Chondrocyte (in vitro differentiated cells): ENCODE measurements around the gene ENG. TPM values are rescaled to one million over a fixed set of nuclear protein-coding genes. Genes with fewer than 3 reads are reported as not detected.
A peak's percentile ranks its signal among the peaks of the same experiment; 100 is the strongest.

ENCODE experiments used
- DNase-seq: peaks from one replicate; pipeline ENCODE4 v3.0.0; 2021; ENCODE audit warnings: mixed read lengths, low spot score
- H3K27ac Mint-ChIP-seq: one replicate; pipeline ENCODE4 v1.8.0; 2021; ENCODE audit warnings: mild to moderate bottlenecking, moderate library complexity, mixed read lengths; ENCODE audit not compliant: unreplicated experiment
- H3K27me3 Mint-ChIP-seq: 2 replicates; pipeline ENCODE4 v1.8.0; 2021; ENCODE audit warnings: low read depth, mixed read lengths
- H3K36me3 Mint-ChIP-seq: 2 replicates; pipeline ENCODE4 v1.8.0; 2021; ENCODE audit warnings: low read depth, mixed read lengths
- H3K4me1 Mint-ChIP-seq: 2 replicates; pipeline ENCODE4 v1.8.0; 2021; ENCODE audit warnings: low read depth, mild to moderate bottlenecking, mixed read lengths
- H3K4me3 Mint-ChIP-seq: one replicate; pipeline ENCODE4 v1.8.0; 2021; ENCODE audit warnings: mild to moderate bottlenecking, moderate library complexity, mixed read lengths; ENCODE audit not compliant: unreplicated experiment
- H3K9me3 Mint-ChIP-seq: 2 replicates; pipeline ENCODE4 v1.8.0; 2021; ENCODE audit warnings: low read depth, mixed read lengths
- total RNA-seq: library from RNA; stranded (reverse); gene quantifications from 3 replicates; pipeline ENCODE4 v1.2.1, GENCODE V29; 2021
- TF ChIP-seq, protein P1 (sequence below): fragments of 200-600 bp; sonication (generic); IDR thresholded peaks from 2 replicates; pipeline ENCODE4 v1.5.0; 2021; ENCODE audit warnings: antibody characterized with exemption, mild to moderate bottlenecking, moderate library complexity

ENG gene
- total RNA-seq, 1 donor from 2014 or later, result 81.3 TPM

GRCh38 chr9:127897193-127897692 is 42.8 kb upstream of the ENG start:
- Mint-ChIP-seq H3K9me3 (no peaks in the 10 kb centered on the region), H3K4me3 (peak overlapping the region; percentile 41), H3K36me3 (peaks cover 30% of the 10 kb centered on the region), H3K27me3 (no peaks in the 10 kb centered on the region), H3K27ac (peak overlapping the region; percentile 63), H3K4me1 (peaks cover 30% of the 10 kb centered on the region)
- DNase-seq, result peak; percentile 86
- TF ChIP-seq, protein P1, sequence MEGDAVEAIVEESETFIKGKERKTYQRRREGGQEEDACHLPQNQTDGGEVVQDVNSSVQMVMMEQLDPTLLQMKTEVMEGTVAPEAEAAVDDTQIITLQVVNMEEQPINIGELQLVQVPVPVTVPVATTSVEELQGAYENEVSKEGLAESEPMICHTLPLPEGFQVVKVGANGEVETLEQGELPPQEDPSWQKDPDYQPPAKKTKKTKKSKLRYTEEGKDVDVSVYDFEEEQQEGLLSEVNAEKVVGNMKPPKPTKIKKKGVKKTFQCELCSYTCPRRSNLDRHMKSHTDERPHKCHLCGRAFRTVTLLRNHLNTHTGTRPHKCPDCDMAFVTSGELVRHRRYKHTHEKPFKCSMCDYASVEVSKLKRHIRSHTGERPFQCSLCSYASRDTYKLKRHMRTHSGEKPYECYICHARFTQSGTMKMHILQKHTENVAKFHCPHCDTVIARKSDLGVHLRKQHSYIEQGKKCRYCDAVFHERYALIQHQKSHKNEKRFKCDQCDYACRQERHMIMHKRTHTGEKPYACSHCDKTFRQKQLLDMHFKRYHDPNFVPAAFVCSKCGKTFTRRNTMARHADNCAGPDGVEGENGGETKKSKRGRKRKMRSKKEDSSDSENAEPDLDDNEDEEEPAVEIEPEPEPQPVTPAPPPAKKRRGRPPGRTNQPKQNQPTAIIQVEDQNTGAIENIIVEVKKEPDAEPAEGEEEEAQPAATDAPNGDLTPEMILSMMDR, result no peak

DNA sequence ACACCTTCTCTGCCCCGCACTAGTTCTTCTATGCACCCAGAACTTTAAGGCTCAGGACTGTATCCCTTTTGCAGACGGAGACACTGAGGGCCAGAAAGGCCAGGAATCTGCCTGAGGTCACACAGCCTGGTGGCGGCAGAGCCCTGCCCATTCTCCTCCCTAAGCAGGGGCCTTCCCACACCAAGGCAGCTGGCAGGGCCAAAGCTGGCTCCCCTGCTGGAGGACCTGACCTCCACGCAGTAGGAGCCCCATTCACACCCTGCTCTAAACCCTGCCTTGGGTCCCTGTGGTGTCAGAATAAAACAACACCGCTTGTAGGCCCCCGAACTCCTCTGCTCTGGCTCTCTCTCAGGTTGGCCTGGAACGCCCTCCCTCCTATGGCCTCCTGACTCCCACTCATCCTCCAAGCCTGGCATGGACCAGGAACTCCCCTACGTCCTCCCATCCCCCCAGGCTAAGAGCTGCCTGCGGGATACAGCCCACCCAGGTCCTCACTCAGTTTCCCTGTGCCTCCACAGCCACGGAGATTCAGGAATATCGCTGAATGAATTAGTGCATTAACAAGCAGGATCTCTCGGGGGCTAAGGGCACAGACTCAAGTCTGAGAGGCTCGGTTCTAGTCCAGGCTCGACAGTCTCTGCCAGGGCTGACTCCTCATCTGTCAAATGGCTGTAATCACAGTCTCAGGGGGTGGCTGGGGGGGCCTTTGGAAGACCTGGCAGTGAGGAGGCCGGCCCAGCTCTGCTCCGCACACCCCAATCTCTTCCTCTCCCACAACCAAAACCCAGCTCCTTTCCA is 42.1 kb upstream of the ENG start:
- H3K4me3 Mint-ChIP-seq, result no peak overlapping the region
- peaks cover 30% of the 10 kb centered on the region for H3K36me3 Mint-ChIP-seq
- H3K4me1 Mint-ChIP-seq, result peaks cover 32% of the 10 kb centered on the region
- TF ChIP-seq, protein P1, result no peak
- H3K27ac Mint-ChIP-seq, result peak overlapping the region; percentile 17
- DNase-seq, result peak; percentile 67
- no peaks in the 10 kb centered on the region for H3K9me3 Mint-ChIP-seq
- H3K27me3 Mint-ChIP-seq, result no peaks in the 10 kb centered on the region

- Mint-ChIP-seq H3K27ac (no peak overlapping the region), H3K4me1 (peaks cover 28% of the 10 kb centered on the region), H3K27me3 (no peaks in the 10 kb centered on the region), H3K4me3 (no peak overlapping the region), H3K36me3 (peaks cover 31% of the 10 kb centered on the region), H3K9me3 (no peaks in the 10 kb centered on the region)
- TF ChIP-seq, protein P1, result no peak
- DNase-seq, result peak; percentile 57
These were observed 41.4 kb upstream of the ENG start for GRCh38 chr9:127895811-127896210.

GRCh38 chr9:127893392-127893791 is 38.9 kb upstream of the ENG start:
- H3K36me3 Mint-ChIP-seq, result peaks cover 40% of the 10 kb centered on the region
- no peak for DNase-seq
- no peak overlapping the region for H3K27ac Mint-ChIP-seq
- H3K27me3 Mint-ChIP-seq, result no peaks in the 10 kb centered on the region
- no peak overlapping the region for H3K4me3 Mint-ChIP-seq
- H3K4me1 Mint-ChIP-seq, result peaks cover 20% of the 10 kb centered on the region
- no peaks in the 10 kb centered on the region for H3K9me3 Mint-ChIP-seq
- TF ChIP-seq, protein P1, result no peak

GRCh38 chr9:127892831-127893230 is 38.4 kb upstream of the ENG start:
- H3K27ac Mint-ChIP-seq, result no peak overlapping the region
- DNase-seq, result no peak

More at GRCh38 chr9:127892831-127893230, 38.4 kb upstream of the ENG start:
- peaks cover 41% of the 10 kb centered on the region for H3K36me3 Mint-ChIP-seq
- H3K9me3 Mint-ChIP-seq, result no peaks in the 10 kb centered on the region
- TF ChIP-seq, protein P1, result no peak
- H3K4me3 Mint-ChIP-seq, result no peak overlapping the region
- no peaks in the 10 kb centered on the region for H3K27me3 Mint-ChIP-seq
- peaks cover 18% of the 10 kb centered on the region for H3K4me1 Mint-ChIP-seq
